Skeletal muscle cell (primary cell): Measurements from ENCODE around the gene EGFR.
"Not testable (repeated sequence)": the region's sequence is repeated elsewhere in the genome, so short reads cannot be mapped to it uniquely, and the experiment has no call there.

Source experiments
- DNase-seq: peaks from one replicate; pipeline ENCODE4 v3.0.0-alpha.2; 2010; ENCODE audit warnings: low read depth
- H3K4me3 ChIP-seq: 2 replicates; pipeline ENCODE4 v1.5.1; 2011; ENCODE audit warnings: low read depth, mild to moderate bottlenecking, control low read depth, low read length, moderate library complexity

The EGFR gene

GRCh38 chr7:55032069-55032699, 13.4 kb downstream of the EGFR start:
- no peak overlapping the region for H3K4me3 ChIP-seq
- no peak for DNase-seq

GRCh38 chr7:55033236-55033846, 14.5 kb downstream of the EGFR start:
- H3K4me3 ChIP-seq: no peak overlapping the region
- DNase-seq: no peak

GRCh38 chr7:55034776-55035175, 16.0 kb downstream of the EGFR start:
- H3K4me3 ChIP-seq: no peak overlapping the region
- DNase-seq: no peak

GRCh38 chr7:55035410-55035809, 16.6 kb downstream of the EGFR start:
- not testable (repeated sequence) for DNase-seq, H3K4me3 ChIP-seq

- H3K4me3 ChIP-seq: no peak overlapping the region
- no peak for DNase-seq
These were observed 18.3 kb downstream of the EGFR start for GRCh38 chr7:55036950-55037736.

- no peak overlapping the region for H3K4me3 ChIP-seq
- no peak for DNase-seq
These were observed 25.0 kb downstream of the EGFR start for GRCh38 chr7:55043691-55044370.

GRCh38 chr7:55044371-55044717, 25.5 kb downstream of the EGFR start:
- H3K4me3 ChIP-seq: no peak overlapping the region
- no peak for DNase-seq

- no peak overlapping the region for H3K4me3 ChIP-seq
- no peak for DNase-seq
These were observed 26.0 kb downstream of the EGFR start for GRCh38 chr7:55044791-55045190.

GRCh38 chr7:55046582-55047342, 27.9 kb downstream of the EGFR start:
- no peak for DNase-seq
- no peak overlapping the region for H3K4me3 ChIP-seq

GRCh38 chr7:55048221-55048859, 29.5 kb downstream of the EGFR start:
- no peak for DNase-seq

GRCh38 chr7:55050281-55050680, 31.5 kb downstream of the EGFR start:
- no peak for DNase-seq
- no peak overlapping the region for H3K4me3 ChIP-seq

More at GRCh38 chr7:55048221-55048859, 29.5 kb downstream of the EGFR start:
- H3K4me3 ChIP-seq: no peak overlapping the region

- no peak overlapping the region for H3K4me3 ChIP-seq
- DNase-seq: peak; percentile 66
These were observed 33.3 kb downstream of the EGFR start for GRCh38 chr7:55052081-55052480.

GRCh38 chr7:55052741-55053427, 34.1 kb downstream of the EGFR start:
- no peak overlapping the region for H3K4me3 ChIP-seq
- DNase-seq: no peak

- DNase-seq: no peak
- no peak overlapping the region for H3K4me3 ChIP-seq
These were observed 35.1 kb downstream of the EGFR start for GRCh38 chr7:55053651-55054571.

GRCh38 chr7:55054758-55055157, 35.9 kb downstream of the EGFR start:
- no peak overlapping the region for H3K4me3 ChIP-seq
- no peak for DNase-seq

GRCh38 chr7:55055479-55055878, 36.7 kb downstream of the EGFR start:
- H3K4me3 ChIP-seq: no peak overlapping the region
- peak; percentile 82 for DNase-seq

GRCh38 chr7:55056068-55056467, 37.3 kb downstream of the EGFR start:
- DNase-seq: no peak
- no peak overlapping the region for H3K4me3 ChIP-seq
